PC-3 (cell line): ENCODE measurements around the gene UROC1. TPM values are rescaled to one million over a fixed set of nuclear protein-coding genes. Genes with fewer than 3 reads are reported as not detected.

Source experiments
- ATAC-seq: fragments of 200-7000 bp; cut with Tn5 transposase; 2 replicates; pipeline ENCODE4 v1.9.1; 2020; ENCODE audit warnings: mild to moderate bottlenecking, moderate library complexity
- BruUV-seq: library from RNA; stranded (reverse); fragments of 400-500 nt; replicated peaks from 2 replicates; lab custom pipeline; 2021; lab: Mats Ljungman, UMichigan
- CTCF ChIA-PET: fragments of 300-600 bp; sonication (Branson Sonifier 250); formaldehyde crosslinking; loops from one replicate; lab custom pipeline; 2022; ENCODE audit warnings: antibody characterized with exemption; lab: Charles Lee
- POLR2A ChIA-PET: fragments of 300-600 bp; sonication (Branson Sonifier 250); formaldehyde crosslinking; loops from one replicate; lab custom pipeline; 2022; ENCODE audit warnings: antibody characterized with exemption; ENCODE audit not compliant: unreplicated experiment; lab: Charles Lee
- DNase-seq: peaks from one replicate; pipeline ENCODE4 v3.0.0-alpha.2; 2015
- H2AFZ ChIP-seq: fragments of 300-600 bp; sonication (generic); 2 replicates; pipeline ENCODE4 v1.6.0; 2016; ENCODE audit warnings: antibody characterized with exemption, low read length
- H3F3A ChIP-seq: fragments of 300-600 bp; sonication (generic); one replicate; pipeline ENCODE4 v1.6.0; 2017; ENCODE audit warnings: antibody characterized with exemption, low read length, control low read depth, mild to moderate bottlenecking; ENCODE audit not compliant: unreplicated experiment
- H3K27ac ChIP-seq: fragments of 300-600 bp; sonication (generic); 2 replicates; pipeline ENCODE4 v1.5.1; 2016; ENCODE audit warnings: mild to moderate bottlenecking, low read length
- H3K27me3 ChIP-seq: fragments of 300-600 bp; sonication (generic); 2 replicates; pipeline ENCODE4 v1.6.1; 2016; ENCODE audit warnings: low read length, mixed read lengths
- H3K36me3 ChIP-seq: fragments of 300-600 bp; sonication (generic); 2 replicates; pipeline ENCODE4 v1.6.1; 2016; ENCODE audit warnings: low read depth, mixed run types, low read length, mixed read lengths
- H3K4me1 ChIP-seq: fragments of 300-600 bp; sonication (generic); 2 replicates; pipeline ENCODE4 v1.5.1; 2016; ENCODE audit warnings: low read length; ENCODE audit not compliant: insufficient read depth
- H3K4me2 ChIP-seq: fragments of 300-600 bp; sonication (generic); 2 replicates; pipeline ENCODE4 v1.6.0; 2016; ENCODE audit warnings: low read length
- H3K4me3 ChIP-seq: fragments of 300-600 bp; sonication (generic); 2 replicates; pipeline ENCODE4 v1.5.1; 2016; ENCODE audit warnings: mild to moderate bottlenecking, low read length, mixed read lengths
- H3K79me2 ChIP-seq: fragments of 300-600 bp; sonication (generic); 2 replicates; pipeline ENCODE4 v1.6.1; 2017; ENCODE audit warnings: low read length, mixed read lengths
- H3K9ac ChIP-seq: fragments of 300-600 bp; sonication (generic); 2 replicates; pipeline ENCODE4 v1.6.0; 2016; ENCODE audit warnings: mild to moderate bottlenecking, low read length
- H3K9me2 ChIP-seq: fragments of 300-600 bp; sonication (generic); replicated peaks from 2 replicates; pipeline ENCODE4 v1.6.1; 2016; ENCODE audit warnings: mixed run types, low read length, mixed read lengths
- H3K9me3 ChIP-seq: fragments of 300-600 bp; sonication (generic); 2 replicates; pipeline ENCODE4 v1.6.1; 2016; ENCODE audit warnings: low read length, mixed read lengths
- H4K20me1 ChIP-seq: fragments of 300-600 bp; sonication (generic); 2 replicates; pipeline ENCODE4 v1.6.1; 2016; ENCODE audit warnings: low read length, mixed read lengths
- EZH2 ChIP-seq: fragments of 300-600 bp; sonication (generic); IDR thresholded peaks from one replicate; pipeline ENCODE4 v1.6.1; 2017; ENCODE audit warnings: antibody characterized with exemption, mild to moderate bottlenecking, low read length; ENCODE audit not compliant: unreplicated experiment
- EZH2phosphoT487 ChIP-seq: fragments of 300-600 bp; sonication (generic); IDR thresholded peaks from 2 replicates; pipeline ENCODE4 v1.6.1; 2018; ENCODE audit warnings: mild to moderate bottlenecking, antibody characterized with exemption, low read length, borderline replicate concordance
- intact Hi-C: fragments of 100-400 bp; cut with micrococcal nuclease; formaldehyde crosslinking; loops from 2 replicates; pipeline ENCODE4 v1.9.0; 2023
- total RNA-seq: library from RNA; depleted of rRNA; stranded (reverse); fragments of >200 nt; gene quantifications from 2 replicates; pipeline ENCODE4 v1.2.3, GENCODE V29; 2014
- TF ChIP-seq, protein P1 (sequence below): fragments of 300-600 bp; sonication (generic); conservative IDR thresholded peaks from 2 replicates; pipeline ENCODE4 v1.5.1; 2017; ENCODE audit warnings: antibody characterized with exemption, low read depth, mild to moderate bottlenecking, low read length

Gene UROC1
- total RNA-seq, 1 experiment from 2014 or later: not detected

DNA sequence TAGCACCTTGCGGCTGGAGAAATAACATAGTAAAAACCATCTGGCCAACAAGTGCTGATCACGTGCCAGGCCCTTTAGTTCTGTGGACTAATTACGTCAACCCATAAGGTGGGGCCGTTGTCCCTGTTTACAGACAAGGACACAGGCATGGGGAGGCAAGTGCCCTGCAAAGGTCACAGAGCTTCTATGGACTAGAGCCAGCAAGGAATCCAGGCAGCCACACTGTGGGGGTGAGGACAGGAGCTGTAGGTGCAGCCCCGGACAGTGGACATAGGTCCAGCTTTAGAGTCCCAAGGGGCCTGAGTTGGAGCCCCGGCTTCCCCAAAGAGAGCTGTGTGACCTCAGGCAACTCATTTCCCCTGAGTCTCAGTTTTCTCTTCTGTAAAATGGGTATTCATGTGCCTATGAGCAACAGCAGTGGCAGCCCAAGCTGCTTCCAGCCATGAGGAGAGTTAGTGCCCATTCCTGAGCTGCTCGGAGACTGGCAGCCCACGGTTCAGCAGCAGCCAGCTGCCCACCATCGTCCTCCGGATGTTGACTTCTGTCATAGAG, 20.2 kb upstream of the UROC1 start:
- no peaks in the 10 kb centered on the region for H3K9me3 ChIP-seq
- no peaks in the 10 kb centered on the region for H3K36me3 ChIP-seq
- no peaks in the 10 kb centered on the region for H4K20me1 ChIP-seq
- H3K79me2 ChIP-seq: no peaks in the 10 kb centered on the region
- no peak overlapping the region for H2AFZ ChIP-seq
- ATAC-seq (no peak), DNase-seq (no peak)
- intact Hi-C loops: no loop called here
- BruUV-seq: no TSS peak
- CTCF ChIA-PET: no interaction called here
- H3K27me3 ChIP-seq: peaks cover 35% of the 10 kb centered on the region
- H3K27ac ChIP-seq: no peak overlapping the region
- POLR2A ChIA-PET: no interaction called here
- H3K9me2 ChIP-seq: no peaks in the 10 kb centered on the region
- no peak overlapping the region for H3K9ac ChIP-seq
- H3K4me3 ChIP-seq: no peak overlapping the region
- no peaks in the 10 kb centered on the region for H3F3A ChIP-seq
- no peak overlapping the region for H3K4me2 ChIP-seq
- TF ChIP-seq EZH2phosphoT487 (no peak), EZH2 (no peak)
- TF ChIP-seq, protein P1, sequence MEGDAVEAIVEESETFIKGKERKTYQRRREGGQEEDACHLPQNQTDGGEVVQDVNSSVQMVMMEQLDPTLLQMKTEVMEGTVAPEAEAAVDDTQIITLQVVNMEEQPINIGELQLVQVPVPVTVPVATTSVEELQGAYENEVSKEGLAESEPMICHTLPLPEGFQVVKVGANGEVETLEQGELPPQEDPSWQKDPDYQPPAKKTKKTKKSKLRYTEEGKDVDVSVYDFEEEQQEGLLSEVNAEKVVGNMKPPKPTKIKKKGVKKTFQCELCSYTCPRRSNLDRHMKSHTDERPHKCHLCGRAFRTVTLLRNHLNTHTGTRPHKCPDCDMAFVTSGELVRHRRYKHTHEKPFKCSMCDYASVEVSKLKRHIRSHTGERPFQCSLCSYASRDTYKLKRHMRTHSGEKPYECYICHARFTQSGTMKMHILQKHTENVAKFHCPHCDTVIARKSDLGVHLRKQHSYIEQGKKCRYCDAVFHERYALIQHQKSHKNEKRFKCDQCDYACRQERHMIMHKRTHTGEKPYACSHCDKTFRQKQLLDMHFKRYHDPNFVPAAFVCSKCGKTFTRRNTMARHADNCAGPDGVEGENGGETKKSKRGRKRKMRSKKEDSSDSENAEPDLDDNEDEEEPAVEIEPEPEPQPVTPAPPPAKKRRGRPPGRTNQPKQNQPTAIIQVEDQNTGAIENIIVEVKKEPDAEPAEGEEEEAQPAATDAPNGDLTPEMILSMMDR: no peak
- H3K4me1 ChIP-seq: peaks cover 14% of the 10 kb centered on the region

DNA sequence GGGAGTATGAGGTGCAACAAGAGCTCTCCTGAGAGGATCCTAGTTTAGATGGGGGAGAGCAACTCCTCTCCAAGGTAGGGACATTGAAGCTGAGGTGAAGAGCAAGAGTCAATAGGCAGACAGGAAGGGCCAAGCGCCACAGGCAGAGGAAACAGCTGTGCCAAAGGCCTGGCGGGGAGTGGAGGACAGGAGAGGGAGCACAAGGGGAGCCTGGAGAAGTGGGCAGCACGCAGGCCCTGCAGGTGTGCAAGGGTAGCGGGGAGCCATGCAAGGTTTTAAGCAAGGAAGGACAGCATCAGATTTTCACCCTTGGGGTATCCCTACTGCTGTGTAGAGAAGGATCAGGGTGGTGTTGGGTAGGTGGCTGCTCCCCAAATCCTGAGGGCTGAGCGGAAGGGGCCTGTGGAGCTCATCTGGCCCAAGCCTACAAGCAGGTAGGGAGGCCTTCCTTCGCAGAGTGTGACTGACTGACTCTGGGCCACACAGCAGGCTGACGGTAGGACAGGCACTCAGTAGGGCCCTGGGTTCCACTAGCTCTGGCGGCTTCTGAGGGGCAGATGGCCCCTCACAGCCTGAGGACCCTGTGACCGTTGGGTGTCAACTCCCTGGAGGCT, 19.6 kb upstream of the UROC1 start:
- H2AFZ ChIP-seq: no peak overlapping the region
- H3K36me3 ChIP-seq: no peaks in the 10 kb centered on the region
- H3K4me2 ChIP-seq: no peak overlapping the region
- H3K9ac ChIP-seq: no peak overlapping the region
- intact Hi-C loops: no loop called here
- CTCF ChIA-PET: no interaction called here
- H3K79me2 ChIP-seq: no peaks in the 10 kb centered on the region
- no peaks in the 10 kb centered on the region for H3K9me3 ChIP-seq
- H3F3A ChIP-seq: no peaks in the 10 kb centered on the region
- no peak overlapping the region for H3K4me3 ChIP-seq
- peaks cover 14% of the 10 kb centered on the region for H3K4me1 ChIP-seq
- ATAC-seq (no peak), DNase-seq (no peak)
- no TSS peak for BruUV-seq
- TF ChIP-seq EZH2 (no peak), EZH2phosphoT487 (no peak)
- TF ChIP-seq, protein P1: no peak
- no peaks in the 10 kb centered on the region for H3K9me2 ChIP-seq
- POLR2A ChIA-PET: no interaction called here
- H4K20me1 ChIP-seq: no peaks in the 10 kb centered on the region
- peaks cover 41% of the 10 kb centered on the region for H3K27me3 ChIP-seq
- H3K27ac ChIP-seq: no peak overlapping the region

DNA sequence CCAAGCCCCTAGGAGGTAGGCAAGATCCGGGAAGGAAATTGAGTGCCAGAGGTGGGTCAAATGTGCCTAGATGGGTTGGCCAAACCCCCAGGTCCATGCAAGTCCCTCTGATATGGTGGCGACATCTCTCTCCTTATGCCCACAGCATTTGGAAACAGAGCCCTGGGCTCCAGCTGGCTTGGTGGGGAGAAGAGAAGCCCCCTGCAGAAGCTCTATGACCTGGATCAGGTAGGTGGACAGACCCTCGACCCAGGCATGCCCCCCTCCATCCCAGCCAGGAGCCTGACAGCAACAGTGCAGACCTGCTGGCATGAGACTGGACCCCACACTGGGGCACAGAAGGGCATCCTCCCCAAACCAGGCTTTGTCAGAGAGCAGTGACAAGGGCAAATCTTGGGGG, 18.6 kb upstream of the UROC1 start:
- POLR2A ChIA-PET: no interaction called here
- CTCF ChIA-PET: no interaction called here

More for the DNA sequence above, 18.6 kb upstream of the UROC1 start:
- no peaks in the 10 kb centered on the region for H3F3A ChIP-seq
- TF ChIP-seq EZH2phosphoT487: no peak
- TF ChIP-seq, protein P1: no peak
- TF ChIP-seq EZH2: no peak
- no peaks in the 10 kb centered on the region for H4K20me1 ChIP-seq
- H3K36me3 ChIP-seq: no peaks in the 10 kb centered on the region
- H2AFZ ChIP-seq: no peak overlapping the region
- H3K9me2 ChIP-seq: no peaks in the 10 kb centered on the region
- no peak for ATAC-seq
- no peak overlapping the region for H3K27ac ChIP-seq
- no TSS peak for BruUV-seq
- H3K27me3 ChIP-seq: peaks cover 52% of the 10 kb centered on the region
- no peak overlapping the region for H3K4me2 ChIP-seq
- H3K79me2 ChIP-seq: no peaks in the 10 kb centered on the region
- no peak overlapping the region for H3K4me3 ChIP-seq
- intact Hi-C loops: no loop called here
- no peaks in the 10 kb centered on the region for H3K9me3 ChIP-seq
- DNase-seq: no peak
- no peak overlapping the region for H3K9ac ChIP-seq
- H3K4me1 ChIP-seq: peaks cover 11% of the 10 kb centered on the region
